GM19455 (cell line): ENCODE measurements around the gene AGAP4.
"Not testable (repeated sequence)": the region's sequence is repeated elsewhere in the genome, so short reads cannot be mapped to it uniquely, and the experiment has no call there.

Experiments used
- ATAC-seq: cut with Tn5 transposase; IDR thresholded peaks from one replicate; pipeline ENCODE4 v1.9.1; 2021; ENCODE audit not compliant: unreplicated experiment

The AGAP4 gene

DNA sequence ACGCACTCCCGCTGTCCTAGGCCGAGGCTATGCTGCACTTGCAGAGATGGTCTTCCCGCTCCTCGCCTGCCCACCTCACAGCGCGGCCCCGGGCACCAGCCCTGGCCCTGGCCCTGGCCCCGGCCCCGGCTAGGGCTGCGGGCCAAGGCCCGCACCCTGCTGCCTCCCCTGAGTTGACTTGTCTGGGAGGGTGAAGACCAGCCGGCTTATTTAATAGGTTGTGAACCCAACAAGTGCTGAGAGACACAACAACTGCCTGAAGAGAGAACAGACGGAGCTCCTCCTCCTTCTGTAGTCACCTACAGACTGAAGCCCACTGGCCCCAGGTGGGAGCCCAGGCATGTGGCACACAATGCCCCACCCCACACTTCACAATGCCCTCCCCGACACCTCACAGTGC is at the start of gene AGAP4:
Gene AGAP4, minus strand, starts transcription at position 101 of the 400 bp plus-strand sequence. CDS start 153 bp downstream, outside the sequence.
- ATAC-seq = not testable (repeated sequence)

DNA sequence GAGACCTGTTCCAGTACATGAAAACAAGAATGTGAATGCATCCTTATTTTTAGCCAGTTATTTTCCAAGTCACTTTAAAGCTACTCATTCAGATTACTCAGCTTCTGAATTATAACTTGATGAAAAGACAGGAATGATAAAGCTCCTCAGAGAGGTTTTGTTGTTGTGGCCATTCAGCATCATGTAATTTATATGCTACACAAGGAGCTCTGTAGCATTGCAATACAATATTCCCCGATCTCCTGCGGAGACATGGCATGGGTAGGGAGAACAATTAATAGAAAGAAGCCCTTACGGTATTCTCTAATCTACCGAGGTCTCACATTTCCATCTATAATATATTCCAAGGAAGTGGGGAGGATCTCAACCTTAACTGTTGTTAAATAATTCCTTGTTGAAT is 43.4 kb upstream of the AGAP4 start:
- ATAC-seq = not testable (repeated sequence)

DNA sequence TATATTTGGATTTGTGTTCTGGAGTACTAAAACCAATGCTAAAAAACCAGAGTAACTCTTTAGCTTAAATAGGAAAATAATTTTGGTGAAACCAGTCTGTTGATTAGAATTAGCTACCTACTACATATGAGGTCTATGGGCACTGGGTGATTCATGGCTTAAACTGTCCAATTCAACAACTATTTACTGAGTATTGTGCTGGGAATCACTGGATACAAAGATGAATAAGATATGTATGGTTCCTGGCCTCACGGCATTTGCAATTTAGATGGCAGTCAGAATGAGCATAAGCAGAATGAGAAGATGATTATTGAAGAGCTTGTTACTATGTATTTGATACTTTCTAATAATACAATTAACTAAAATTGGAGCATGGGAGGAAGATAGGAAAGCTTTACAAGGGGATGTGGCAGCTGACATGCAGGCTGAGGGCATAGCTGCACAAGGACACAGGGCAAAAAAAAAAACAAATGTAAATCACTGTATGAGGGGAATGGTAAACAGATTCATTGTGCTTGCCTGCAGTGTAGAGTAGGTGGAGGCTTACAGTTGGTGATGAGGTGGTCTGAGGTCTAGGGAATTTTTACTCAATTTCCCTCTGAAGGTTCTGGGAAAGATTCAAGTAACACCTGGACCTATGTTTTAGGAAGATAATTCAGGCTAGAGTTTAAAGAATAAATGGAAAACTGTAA is 42.4 kb upstream of the AGAP4 start:
- not testable (repeated sequence) for ATAC-seq

DNA sequence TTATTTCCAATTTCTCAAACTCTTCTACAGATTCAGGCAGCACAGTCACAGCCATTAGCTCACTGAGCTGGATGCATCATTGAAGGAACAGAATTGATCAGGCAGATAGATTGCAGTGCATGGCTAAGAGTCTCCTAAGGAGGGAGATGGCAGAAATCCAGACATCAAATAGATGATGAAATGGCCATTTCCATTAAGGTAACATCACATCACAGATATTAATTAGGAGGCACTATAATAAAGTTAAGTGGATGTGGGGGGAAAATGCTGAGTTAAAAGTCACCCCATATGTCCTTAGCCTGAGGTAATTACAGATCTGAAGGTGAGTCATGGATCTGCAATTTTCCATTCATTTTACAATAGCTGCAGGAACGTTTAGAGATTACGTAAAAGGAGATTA is 35.6 kb upstream of the AGAP4 start:
- ATAC-seq = not testable (repeated sequence)

DNA sequence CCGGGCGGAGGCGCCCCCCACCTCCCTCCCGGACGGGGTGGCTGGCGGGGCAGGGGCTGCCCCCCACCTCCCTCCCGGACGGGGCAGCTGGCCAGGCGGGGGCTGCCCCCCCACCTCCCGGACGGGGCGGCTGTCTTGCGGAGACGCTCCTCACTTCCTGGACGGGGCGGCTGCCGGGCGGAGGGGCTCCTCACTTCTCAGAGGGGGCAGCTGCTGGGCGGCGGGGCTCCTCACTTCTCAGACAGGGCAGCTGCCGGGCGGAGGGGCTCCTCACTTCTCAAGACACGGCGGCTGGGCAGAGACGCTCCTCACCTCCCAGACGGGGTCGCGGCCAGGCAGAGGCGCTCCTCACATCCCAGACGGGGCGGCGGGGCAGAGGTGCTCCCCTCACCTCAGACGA is 18.1 kb upstream of the AGAP4 start:
- ATAC-seq = not testable (repeated sequence)

DNA sequence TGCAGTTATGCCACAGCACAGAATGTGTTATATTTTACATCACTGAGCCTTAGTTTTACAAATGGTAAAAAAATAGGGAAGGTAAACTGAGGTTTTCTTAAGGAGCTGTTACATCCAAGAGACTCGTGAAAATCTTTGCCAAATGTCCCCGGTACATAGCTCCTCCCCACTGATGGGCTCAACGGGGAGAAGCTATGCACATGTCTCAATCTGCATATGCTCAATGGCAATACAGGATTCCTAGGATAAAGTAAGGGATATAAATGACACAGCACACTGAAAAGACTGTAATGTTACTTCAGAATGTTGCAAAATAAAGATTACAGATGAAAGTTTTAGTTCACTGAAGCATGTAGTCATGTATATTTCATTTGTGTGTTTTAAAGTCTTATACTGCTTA is 17.0 kb upstream of the AGAP4 start:
- not testable (repeated sequence) for ATAC-seq

DNA sequence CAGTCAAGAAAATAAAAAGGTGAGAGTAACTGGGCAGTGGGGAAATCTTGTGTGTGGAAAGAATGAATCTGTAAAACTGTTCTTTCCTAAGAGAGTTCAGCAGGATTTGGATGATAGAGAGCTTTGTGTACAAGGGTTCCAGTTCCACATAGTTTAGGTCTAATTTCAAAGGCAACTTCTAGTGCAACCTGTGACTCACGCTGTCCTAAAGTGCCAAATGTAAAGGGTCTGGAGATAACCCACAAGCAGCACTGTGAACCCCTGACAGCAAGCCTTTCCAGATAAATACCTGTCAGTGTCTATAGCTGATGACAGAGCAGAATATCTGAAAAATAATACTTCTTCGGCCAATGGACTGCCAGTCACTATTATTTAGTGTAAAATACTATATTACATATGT is 16.3 kb upstream of the AGAP4 start:
- not testable (repeated sequence) for ATAC-seq

DNA sequence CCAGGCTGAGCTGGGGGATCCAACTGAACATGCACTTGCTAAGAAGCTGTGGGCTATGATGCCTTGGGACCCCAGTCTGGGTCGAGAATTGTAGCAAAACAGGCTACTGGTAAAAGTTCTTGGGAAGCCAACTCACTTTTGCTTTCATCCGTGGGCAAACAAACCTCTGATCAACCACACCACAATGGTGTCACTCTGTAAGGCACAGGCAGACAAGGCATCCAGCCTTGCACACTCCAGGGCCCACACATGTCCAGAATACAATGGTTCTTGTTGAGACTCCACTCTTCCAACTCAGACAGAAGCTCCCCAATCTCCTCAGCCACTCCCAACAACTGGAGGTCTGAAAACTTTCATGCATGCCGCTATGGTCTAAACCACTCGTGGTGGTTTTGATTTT is 10.6 kb upstream of the AGAP4 start:
- ATAC-seq = not testable (repeated sequence)

DNA sequence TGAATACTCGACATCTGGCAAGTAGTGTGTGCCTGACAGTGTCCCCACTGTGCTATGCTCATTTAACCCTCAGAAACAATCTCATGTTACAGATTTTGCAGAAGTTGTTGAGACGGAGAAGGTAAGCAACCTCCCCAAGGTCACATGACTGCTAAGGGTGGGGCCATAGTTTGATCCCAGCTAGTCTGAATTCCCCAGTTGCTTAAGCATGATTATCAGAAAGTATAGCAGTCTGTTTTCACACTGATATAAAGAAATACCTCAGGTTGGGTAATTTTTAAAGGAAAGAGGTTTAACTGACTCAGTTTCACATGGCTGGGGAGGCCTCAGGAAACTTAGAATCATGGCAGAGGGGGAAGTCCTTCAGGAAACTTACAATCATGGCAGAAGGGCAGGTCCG is 1.2 kb upstream of the AGAP4 start:
- not testable (repeated sequence) for ATAC-seq

DNA sequence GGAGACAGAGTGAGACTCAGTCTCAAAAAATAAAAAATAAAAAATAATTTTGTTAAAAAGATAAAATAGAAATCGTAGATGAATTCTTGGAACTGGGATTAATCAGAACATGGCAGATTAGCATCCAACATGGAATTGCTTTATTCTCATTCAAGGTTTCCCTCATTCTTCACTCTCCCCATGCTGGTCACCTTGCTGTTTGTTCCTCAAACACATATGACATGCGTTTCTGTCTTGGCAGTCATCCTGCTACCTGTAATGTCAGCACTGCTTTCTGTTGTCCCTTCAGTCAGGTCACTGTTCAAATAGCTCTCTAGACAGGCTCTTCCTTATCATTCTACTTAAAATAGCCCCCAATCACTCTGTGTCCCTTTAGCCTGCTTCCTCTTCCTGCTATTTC is 24.4 kb downstream of the AGAP4 start:
- not testable (repeated sequence) for ATAC-seq

DNA sequence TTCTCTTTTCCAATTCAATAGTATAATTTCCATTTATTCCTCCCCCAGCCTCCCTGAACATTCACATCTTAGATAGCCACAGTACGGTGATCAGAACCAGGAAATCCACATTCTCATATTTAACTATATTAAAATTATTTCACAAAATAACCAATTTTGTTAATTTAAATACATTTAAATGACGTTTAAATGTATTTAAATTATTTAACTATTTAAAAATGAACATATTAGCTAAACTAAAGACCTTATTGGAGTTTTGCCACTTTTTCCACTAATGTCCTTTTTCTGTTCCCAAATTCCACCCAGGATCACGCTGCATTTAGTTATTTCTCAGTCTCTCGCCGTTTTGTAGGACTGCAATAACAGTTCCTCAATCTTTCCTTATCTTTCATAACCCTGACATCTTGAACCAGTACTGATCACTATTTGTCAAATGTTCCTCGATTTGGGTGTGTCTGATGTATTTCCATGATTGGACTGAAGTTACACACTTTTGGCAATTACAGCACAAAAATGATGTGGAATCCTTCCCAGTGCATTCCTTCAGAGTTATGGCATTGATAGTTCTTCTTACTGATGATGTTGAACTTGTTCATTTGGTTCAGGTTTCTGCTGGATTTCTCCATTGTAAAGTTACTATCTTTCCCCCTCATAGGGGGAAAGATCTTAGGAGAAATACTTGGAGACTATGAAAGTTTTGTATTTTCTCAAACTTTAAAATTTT is 27.0 kb downstream of the AGAP4 start:
- ATAC-seq = not testable (repeated sequence)

DNA sequence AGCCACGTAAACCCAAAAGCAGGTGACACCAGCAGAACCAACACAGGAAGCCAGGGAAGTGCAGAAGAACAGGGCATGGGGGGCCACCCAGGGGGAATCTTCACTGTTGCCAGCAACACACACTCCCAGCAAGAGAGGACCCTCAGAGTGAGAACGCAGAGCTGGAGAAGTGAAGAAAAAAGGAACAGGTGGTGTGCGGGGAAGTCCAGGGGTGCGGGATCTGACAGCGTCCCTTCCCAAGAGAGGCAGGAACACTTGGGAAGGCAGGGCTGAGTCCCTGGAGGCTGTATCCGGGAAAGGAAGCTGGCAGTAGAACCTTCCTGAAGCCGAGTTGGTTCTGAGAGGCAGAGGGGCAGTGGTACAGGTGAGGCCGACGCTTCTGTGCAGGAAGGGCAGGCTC is 27.7 kb downstream of the AGAP4 start:
- no peak for ATAC-seq

DNA sequence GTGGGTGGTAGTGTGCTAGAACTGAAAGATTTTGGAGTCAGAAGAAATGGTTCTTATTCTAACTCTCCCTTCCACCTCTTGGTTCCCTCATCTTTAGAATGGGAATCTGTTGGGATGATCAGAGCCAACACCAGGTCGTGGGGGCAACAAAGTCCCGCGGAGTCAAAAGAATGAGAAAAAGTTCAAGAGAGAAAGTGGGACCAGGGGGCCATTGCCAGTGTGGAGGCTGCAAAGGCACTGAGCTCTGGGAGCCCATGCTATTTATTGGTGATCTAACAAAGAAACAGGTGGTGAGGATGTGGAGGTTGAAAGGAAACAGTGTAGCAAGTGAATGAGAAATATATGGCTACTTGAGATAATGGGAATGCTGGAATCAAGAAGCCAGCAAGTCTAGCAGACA is 29.4 kb downstream of the AGAP4 start:
- no peak for ATAC-seq

DNA sequence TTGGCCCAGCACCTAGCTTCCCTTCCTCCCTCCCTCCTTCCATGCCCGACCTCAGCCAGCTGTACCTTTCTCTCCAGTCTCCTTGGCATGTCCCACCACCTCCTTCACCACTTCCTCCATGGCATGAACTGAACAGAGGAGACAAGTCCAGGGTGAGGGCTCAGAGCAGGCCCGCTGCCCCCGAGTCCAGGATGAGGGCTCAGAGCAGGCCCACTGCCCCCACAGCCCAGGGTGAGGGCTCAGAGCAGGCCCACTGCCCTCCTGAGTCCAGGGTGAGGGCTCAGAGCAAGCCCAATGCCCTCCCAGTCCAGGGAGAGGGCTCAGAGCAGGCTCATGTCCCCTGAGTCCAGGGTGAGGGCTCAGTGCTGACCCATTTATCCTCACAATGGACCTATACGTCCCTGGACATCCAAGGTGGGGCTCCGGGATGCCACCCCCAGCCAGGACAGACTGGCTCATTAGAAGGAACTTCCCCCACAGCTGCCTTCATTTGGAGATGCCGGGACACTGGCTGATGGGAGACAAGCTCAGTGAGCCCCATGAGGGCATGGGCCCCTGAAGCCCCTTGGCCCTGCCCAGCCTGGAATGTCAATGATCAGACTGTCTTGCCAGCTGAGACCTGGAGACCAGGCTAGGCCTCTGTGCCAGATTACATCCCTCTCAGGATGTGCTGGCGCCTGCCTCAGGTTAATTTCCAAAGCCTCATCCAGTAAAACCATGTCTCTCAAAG is 30.0 kb downstream of the AGAP4 start:
- ATAC-seq = no peak

DNA sequence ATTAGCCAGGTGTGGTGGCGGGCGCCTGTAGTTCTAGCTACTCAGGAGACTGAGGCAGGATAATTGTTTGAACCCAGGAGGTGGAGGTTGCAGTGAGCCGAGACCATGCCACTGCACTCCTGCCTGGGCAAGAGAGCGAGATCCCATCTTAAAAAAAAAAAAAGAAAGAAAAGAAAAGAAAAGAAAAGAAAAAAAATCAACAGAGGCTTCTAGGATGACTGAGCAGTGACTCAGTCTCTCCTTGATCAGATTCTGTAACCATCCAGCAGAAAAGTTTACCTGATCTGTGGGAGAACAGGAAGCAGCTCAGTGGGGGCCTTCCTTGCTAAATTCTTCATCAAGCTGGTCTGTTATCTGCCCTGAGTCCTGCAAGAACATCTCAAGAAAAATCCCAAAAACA is 33.2 kb downstream of the AGAP4 start:
- not testable (repeated sequence) for ATAC-seq

DNA sequence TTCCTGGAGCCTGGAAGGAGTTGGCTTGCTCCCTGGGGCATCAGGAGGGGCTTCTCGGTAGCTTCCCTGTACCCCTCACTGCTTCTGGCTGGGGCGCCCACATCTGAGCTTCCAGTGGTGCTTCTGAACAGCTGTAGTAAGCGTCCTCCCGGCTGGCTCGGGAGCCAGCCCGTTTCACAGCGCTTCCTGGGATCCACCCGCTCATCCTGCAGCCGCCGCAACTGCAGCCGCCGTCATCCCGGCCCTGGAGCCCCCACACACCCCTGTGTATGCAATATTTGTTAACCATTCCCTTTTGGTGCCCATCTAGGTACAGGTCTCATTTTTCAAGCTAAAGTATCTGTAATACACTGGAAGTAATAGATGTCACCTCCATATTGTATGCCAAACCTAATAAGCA is 34.3 kb downstream of the AGAP4 start:
- not testable (repeated sequence) for ATAC-seq

DNA sequence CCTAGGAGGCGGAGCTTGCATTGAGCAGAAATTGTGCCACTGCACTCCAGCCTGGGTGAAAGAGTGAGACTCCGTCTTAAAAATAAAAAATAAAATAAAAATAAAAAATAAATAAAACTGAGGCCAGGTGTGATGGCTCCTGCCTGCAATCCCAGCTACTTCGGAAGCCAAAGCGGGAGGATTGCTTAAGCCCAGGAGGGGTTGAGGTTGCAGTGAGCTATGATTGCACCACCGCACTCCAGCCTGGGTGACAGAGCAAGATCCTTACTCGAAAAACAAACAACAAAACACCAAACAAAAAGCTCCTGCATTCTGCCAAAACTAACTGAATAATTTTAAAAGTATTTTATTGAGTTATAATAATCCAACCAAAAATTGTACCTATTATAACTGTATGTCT is 36.2 kb downstream of the AGAP4 start:
- ATAC-seq = no peak

DNA sequence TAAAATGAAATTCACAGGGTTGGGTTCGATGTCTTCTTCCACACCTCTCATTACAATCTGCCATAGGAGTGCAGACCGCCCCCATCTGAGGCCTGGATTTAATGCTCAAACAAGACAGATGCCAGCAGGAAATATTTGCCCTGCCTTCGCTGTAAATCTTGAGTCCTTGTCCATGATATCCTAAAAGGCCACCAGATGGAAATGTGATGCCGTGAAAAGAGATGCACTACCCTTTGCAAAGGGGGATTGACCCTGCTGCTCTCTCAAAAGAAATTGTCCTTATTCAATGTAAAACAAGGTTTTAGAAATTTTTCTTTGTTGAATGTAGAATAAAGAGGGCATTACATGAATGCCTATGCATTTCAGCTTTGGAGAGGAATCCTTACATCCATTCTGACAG is 37.5 kb downstream of the AGAP4 start:
- ATAC-seq = no peak

DNA sequence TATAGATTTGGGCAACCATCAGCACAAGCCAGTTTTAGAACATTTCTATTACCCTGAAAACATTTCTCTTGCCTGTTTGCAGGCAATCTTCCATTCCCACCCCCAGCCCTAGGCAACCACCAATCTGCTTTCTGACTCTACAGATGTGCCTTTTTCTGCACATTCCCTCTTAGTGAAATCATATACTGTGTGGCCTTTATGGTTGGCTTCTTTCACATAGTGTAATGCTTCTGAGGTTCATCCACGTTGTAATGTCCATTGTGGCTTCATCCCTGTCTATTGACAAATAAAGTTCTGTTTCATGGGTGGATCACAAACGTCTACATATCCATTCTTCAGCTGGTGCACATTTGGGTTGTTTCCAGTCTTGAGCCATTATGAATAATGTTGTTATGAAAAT is 42.3 kb downstream of the AGAP4 start:
- not testable (repeated sequence) for ATAC-seq

DNA sequence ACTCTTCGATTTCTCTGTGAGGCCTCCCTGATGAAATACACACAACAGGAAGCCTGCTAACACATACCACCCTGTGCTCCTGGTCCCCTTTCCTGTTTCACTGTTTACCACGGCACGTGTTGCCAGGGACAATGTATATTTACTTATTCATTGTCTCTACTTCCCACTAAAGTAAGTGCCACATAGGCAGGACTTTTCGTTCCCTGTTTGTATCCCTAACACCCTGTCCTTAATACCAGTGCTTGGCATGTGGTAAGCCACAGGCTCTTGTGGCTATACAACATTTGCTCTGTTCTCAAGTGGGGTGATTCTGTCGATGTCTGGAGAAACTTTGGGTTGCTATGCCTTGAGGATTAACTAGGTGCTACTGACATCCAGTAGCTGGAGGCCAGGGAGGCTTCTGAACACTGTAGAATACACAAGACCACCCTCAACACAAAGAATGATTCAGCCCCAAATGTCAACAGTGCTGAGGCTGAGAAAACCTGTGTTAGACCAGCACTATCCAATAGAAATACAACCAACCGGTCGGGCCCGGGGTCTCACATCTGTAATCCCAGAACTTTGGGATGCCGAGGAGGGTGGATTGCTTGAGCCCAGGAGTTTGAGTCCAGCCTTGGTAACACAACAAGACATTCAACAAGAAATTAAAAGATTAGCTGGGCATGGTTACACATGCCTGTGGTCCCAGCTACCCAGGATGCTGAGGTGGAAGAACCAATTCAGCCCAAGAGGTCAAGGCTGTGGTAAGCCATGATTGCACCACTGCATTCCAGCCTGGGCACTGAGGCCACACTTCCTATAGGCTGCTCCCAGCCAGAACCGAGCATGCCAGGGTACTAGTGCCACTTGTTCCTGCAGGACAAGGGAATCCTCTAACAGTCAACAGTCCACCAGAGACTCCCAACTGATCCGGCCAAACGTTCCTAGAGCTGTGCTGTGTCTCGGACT is 44.0 kb downstream of the AGAP4 start:
- not testable (repeated sequence) for ATAC-seq

DNA sequence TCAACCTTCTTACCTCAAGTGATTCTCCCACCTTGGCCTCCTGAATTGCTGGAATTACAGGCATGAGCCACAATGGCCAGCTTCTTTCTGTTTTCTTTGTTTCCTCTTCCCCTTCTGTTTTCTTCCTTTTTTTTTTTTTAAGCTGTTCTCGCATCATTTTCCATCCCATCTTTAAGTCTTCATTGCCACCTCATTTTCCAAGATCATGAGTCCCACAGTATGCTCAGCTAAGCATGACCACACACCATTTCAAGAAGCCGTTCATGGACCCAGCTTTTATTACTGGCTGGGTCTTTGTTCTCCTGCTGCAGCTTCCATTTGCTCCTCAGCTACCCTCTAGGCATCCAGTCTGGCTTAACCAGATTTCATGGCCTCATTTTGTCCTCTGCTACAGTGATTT is 52.5 kb downstream of the AGAP4 start:
- not testable (repeated sequence) for ATAC-seq
